Measurements from ENCODE around the gene PDSS1. TPM values are rescaled to one million over a fixed set of nuclear protein-coding genes. Genes with fewer than 3 reads are reported as not detected.

Gene PDSS1
- total and polyA plus RNA-seq, 2 of the 13 experiments (the other 11 are each of a cell fraction or from before 2014, with no cell fraction given): 18.7 to 19.3 TPM

- TF ChIP-seq, protein P1, sequence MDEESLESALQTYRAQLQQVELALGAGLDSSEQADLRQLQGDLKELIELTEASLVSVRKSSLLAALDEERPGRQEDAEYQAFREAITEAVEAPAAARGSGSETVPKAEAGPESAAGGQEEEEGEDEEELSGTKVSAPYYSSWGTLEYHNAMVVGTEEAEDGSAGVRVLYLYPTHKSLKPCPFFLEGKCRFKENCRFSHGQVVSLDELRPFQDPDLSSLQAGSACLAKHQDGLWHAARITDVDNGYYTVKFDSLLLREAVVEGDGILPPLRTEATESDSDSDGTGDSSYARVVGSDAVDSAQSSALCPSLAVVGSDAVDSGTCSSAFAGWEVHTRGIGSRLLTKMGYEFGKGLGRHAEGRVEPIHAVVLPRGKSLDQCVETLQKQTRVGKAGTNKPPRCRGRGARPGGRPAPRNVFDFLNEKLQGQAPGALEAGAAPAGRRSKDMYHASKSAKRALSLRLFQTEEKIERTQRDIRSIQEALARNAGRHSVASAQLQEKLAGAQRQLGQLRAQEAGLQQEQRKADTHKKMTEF (CRISPR knock-in tag; IDR thresholded peaks at IDR 0.05): 0 out of 2 replicates have a peak, but pooled peaks have one; percentile 32
- TF ChIP-seq HDAC1 (CRISPR knock-in tag; IDR thresholded peaks at IDR 0.05): peak; percentile 79
- no peak for TF ChIP-seq TFE3 (CRISPR knock-in tag; IDR thresholded peaks at IDR 0.05)
- no peak for TF ChIP-seq ZNF788 (CRISPR knock-in tag; IDR thresholded peaks at IDR 0.05; ENCODE audit: borderline replicate concordance)
- no peak for TF ChIP-seq GPN1 (CRISPR knock-in tag; IDR thresholded peaks at IDR 0.05; ENCODE audit: borderline replicate concordance)
- no peak; the same call in 1 of the 2 replicates for TF ChIP-seq STAT5B (CRISPR knock-in tag; IDR thresholded peaks at IDR 0.05)
- TF ChIP-seq TOE1 (CRISPR knock-in tag; IDR thresholded peaks at IDR 0.05): no peak
- TF ChIP-seq NCOA2 (CRISPR knock-in tag; IDR thresholded peaks at IDR 0.05): peak; percentile 19; the same call in 1 of the 2 replicates
- TF ChIP-seq ZNF205 (CRISPR knock-in tag; IDR thresholded peaks at IDR 0.05): no peak; the same call in 1 of the 2 replicates
- TF ChIP-seq ZC3H4 (CRISPR knock-in tag; IDR thresholded peaks at IDR 0.05; ENCODE audit: borderline replicate concordance): no peak
- TF ChIP-seq MIER2 (CRISPR knock-in tag; IDR thresholded peaks at IDR 0.05): no peak
- no peak for TF ChIP-seq ZNF30 (CRISPR knock-in tag; IDR thresholded peaks at IDR 0.05)
- TF ChIP-seq BATF2 (CRISPR knock-in tag; IDR thresholded peaks at IDR 0.05): 0 out of 2 replicates have a peak, but pooled peaks have one; percentile 83
- TF ChIP-seq, protein P2, sequence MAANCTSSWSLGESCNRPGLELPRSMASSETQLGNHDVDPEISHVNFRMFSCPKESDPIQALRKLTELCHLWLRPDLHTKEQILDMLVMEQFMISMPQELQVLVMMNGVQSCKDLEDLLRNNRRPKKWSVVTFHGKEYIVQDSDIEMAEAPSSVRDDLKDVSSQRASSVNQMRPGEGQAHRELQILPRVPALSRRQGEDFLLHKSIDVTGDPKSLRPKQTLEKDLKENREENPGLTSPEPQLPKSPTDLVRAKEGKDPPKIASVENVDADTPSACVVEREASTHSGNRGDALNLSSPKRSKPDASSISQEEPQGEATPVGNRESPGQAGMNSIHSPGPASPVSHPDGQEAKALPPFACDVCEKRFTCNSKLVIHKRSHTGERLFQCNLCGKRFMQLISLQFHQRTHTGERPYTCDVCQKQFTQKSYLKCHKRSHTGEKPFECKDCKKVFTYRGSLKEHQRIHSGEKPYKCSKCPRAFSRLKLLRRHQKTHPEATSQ (CRISPR knock-in tag; IDR thresholded peaks at IDR 0.05; ENCODE audit: borderline replicate concordance): no peak
- no peak; the same call in 1 of the 2 replicates for TF ChIP-seq ZSCAN21 (CRISPR knock-in tag; IDR thresholded peaks at IDR 0.05; ENCODE audit: borderline replicate concordance)
- no peak for TF ChIP-seq U2AF1 (optimal IDR thresholded peaks at IDR 0.05; ENCODE audit: low read depth, low read length)
- no peak; the same call in 1 of the 2 replicates for TF ChIP-seq ZNF124 (CRISPR knock-in tag; IDR thresholded peaks at IDR 0.05)
- TF ChIP-seq ZNF776 (CRISPR knock-in tag; IDR thresholded peaks at IDR 0.05): no peak; the same call in 1 of the 2 replicates
- TF ChIP-seq ZNF782 (CRISPR knock-in tag; IDR thresholded peaks at IDR 0.05; ENCODE audit: borderline replicate concordance): no peak
- no peak for TF ChIP-seq MLLT10 (CRISPR knock-in tag; IDR thresholded peaks at IDR 0.05)
- no peak for TF ChIP-seq IRF1 (CRISPR knock-in tag; IDR thresholded peaks at IDR 0.05; ENCODE audit: low read depth)
- no peak for TF ChIP-seq ZNF619 (CRISPR knock-in tag; IDR thresholded peaks at IDR 0.05)
- TF ChIP-seq NFE2 (CRISPR knock-in tag; IDR thresholded peaks at IDR 0.05): no peak
- no peak for TF ChIP-seq TCF12 (IDR thresholded peaks at IDR 0.05)
- no peak for TF ChIP-seq TCF12 (CRISPR knock-in tag; IDR thresholded peaks at IDR 0.05)
Measured at GRCh38 chr10:26697163-26697921, at the start of gene PDSS1 (continued).

Data from HepG2 (cell line).